HG03520 (cell line): Measurements from ENCODE around the gene RPUSD2.

ENCODE experiments used
- ATAC-seq: cut with Tn5 transposase; IDR thresholded peaks from one replicate; pipeline ENCODE4 v1.9.1; 2021; ENCODE audit warnings: mild to moderate bottlenecking, moderate library complexity; ENCODE audit not compliant: unreplicated experiment

RPUSD2 gene

GRCh38 chr15:40569129-40569953 lies at the start of gene RPUSD2:
RPUSD2 (plus strand) TSS chr15:40569299; CDS start chr15:40569338, 39 bp downstream.
- ATAC-seq: peak; percentile 51

- no peak for ATAC-seq
Measured at GRCh38 chr15:40523611-40524010, 45.5 kb upstream of the RPUSD2 start.

- ATAC-seq: no peak
Measured at GRCh38 chr15:40525855-40526254, 43.2 kb upstream of the RPUSD2 start.

DNA sequence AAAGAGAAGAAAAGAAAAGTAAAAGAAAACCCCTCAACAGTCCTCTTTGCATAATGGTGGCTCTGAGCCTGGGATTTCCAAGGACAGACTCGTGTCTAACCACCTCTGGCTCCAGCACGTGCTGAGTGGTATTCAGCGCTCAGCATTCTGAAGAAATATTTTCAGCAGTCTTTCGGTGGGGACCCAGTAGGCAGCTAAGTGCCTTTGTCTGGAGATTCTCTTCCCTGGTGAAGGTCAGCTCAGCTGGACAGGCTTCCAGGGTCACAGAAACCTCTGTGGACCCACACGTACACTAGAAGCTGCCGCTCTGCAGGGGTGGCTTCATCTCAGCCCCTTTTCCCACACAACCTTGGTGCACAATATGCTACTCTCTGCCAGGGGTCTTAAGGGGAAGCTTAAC lies 40.3 kb upstream of the RPUSD2 start:
- ATAC-seq: no peak

GRCh38 chr15:40533763-40534364 lies 35.2 kb upstream of the RPUSD2 start:
- no peak for ATAC-seq

DNA sequence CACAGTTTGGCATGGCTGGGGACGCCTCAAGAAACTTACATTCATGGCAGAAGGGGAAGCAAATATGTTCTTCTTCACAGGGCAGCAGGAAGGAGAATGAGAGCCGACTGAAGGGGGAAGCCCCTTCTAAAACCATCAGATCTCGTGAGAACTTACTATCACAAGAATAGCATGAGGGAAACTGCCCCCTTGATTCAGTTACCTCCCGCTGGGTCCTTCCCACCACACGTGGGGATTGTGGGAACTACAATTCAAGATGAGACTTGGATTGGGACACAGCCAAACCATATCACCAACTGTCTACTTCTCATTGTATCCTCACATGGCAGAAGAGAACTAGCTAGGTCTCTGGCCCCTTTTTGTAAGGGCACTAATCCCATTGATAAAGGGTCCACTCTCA lies 34.7 kb upstream of the RPUSD2 start:
- no peak for ATAC-seq

- ATAC-seq: no peak
Measured at GRCh38 chr15:40536501-40536900, 32.6 kb upstream of the RPUSD2 start.

- no peak for ATAC-seq
Measured at GRCh38 chr15:40538976-40539375, 30.1 kb upstream of the RPUSD2 start.

- peak; percentile 29 for ATAC-seq
Measured at GRCh38 chr15:40543082-40543481, 26.0 kb upstream of the RPUSD2 start.

GRCh38 chr15:40543631-40544294 lies 25.3 kb upstream of the RPUSD2 start:
- ATAC-seq: peak; percentile 57

DNA sequence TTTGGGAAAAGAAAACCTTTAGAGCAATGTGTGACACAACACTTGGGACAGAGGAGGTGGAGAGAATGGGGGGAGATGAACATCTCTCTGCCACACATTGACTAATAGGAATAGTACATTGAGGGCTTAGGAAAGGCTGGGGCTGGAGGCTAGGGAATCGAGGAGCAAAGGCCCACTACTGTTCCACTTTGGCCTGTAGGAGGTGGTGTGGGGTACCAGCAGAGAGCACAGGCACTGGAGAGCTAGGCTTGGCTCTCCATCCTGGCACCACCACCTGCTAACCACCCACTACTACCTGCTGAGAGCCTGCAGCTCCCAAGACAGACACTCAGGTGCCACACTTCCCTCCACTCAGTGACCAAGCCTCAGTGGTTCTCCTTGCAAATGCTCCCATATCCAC lies 23.6 kb upstream of the RPUSD2 start:
- ATAC-seq: no peak

DNA sequence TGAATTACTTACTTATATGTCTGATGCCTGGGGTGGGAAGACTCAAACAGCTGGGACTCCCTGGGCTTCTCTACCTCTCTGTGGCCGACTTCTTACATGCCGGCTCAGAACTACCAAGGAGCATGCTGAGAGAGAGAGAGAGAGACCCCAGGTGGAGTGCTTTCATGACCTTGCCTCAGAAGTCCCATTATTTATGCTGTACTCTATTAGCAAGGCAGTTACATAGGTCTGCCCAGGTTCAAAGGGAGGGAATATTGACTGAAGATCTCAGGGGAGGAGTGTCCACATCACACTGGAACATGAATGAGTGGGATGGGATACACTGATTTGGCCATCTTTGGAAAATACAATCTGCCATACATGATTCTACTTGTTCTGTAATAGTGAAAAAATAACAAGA lies 20.5 kb upstream of the RPUSD2 start:
- ATAC-seq: no peak

DNA sequence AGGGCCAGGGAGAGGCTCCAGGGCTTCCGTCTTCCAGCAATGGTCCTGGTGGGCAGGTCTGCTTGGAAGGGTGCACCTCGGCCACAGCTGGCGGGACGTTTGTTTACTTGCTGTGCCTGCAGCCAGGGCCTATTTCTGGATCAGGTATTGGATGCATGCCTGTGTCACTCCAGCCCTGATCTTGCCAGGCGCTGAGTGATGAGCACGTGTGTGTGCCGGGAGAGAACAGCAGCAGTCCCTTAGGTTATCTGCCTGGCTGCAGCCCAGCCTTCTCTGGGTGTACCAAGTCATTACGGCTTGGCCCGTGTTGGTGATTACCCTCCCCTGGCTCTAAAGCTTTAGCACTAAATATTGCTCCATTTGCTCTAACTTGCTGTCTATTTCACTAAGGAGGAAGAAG lies 19.2 kb upstream of the RPUSD2 start:
- no peak for ATAC-seq

- peak; percentile 74 for ATAC-seq
Measured at GRCh38 chr15:40550341-40551037, 18.6 kb upstream of the RPUSD2 start.

- ATAC-seq: no peak
Measured at GRCh38 chr15:40554161-40554525, 15.0 kb upstream of the RPUSD2 start.

DNA sequence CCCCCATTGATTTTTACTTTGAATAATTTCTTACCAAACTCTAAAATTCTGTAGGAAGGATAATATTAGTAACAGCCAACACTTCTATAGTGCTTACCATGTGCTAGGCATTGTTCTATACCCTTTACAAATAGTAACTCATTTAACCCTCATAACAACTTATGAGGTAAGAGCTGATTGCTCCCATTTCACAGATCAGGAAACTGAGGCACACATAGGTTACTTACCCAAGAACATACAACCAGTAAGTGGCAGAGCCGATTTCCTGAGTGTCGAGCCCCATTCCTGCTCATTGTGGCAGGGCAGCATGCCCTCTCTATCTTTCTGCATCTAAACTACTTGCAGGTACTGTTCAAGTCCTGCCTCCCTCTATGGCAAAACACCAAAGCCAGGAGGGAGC lies 13.2 kb upstream of the RPUSD2 start:
- no peak for ATAC-seq

DNA sequence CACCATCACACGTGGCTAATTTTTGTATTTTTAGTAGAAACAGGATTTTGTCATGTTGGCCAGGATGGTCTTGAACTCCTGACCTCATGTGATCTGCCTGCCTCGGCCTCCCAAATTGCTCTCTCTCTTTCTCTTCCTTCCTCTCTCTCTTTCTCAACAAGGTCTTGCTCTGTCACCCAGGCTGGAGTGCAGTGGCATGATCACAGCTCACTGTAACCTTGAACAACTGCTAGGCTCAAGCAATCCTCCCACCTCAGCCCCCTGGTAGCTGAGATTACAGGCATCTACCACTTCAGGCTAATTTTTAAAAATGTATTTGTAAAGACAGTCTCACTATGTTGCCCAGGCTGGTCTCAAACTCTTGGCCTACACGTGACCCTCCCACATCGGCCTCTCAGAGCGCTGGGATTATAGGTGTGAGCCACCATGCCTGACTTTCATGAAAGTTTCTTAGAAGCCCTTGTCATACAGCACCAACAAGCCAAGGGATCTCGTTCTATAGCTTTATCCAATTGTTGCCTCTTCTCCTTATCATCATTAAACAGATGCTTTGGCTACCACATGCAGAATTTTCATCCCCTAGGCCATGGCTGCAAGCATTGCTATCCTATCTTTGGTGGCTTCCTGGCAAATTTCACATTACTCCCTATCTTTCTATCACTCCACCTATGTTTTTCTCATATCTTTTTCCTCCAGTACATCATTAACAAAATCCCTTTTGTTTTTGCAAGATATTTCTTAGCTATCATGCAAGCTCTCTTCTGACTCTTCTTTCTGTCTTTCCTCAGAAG lies 10.0 kb upstream of the RPUSD2 start:
- ATAC-seq: no peak

DNA sequence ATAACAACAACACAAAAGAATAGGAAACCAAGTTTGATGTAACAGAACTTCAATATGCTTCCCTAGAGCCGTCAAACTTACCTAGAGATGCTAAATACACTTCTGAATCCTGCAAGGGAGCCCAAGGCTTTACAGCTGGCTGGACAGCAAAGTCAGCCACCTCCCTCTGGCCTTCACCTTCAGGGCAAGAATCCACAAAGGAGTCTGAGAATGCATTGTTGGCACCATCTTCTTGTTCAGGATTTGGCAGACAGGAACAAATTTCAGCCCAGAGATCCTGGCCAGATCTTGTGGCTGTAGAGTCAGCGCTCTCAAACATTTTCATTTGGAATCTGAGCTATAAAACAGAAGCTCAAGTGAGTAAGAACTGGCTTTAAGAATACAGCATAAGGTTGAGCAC lies 6.4 kb upstream of the RPUSD2 start:
- no peak for ATAC-seq

DNA sequence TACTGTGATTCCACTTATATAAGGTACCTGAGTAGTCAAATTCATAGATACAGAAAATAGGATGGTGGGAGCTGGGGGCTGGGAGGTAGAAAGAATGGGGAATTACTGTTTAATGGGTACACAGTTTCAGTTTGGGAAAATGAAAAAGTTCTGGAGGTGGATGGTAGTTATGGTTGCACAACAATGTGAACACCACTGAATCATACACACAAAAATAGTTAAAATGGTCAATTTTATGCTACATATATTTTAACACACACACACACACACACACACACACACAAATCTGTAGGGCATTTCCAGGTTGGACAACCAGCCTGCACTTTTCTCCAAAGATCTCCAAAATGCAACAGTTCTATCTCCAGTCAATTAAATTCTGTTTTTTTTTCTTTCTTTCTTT lies 5.7 kb upstream of the RPUSD2 start:
- no peak for ATAC-seq

DNA sequence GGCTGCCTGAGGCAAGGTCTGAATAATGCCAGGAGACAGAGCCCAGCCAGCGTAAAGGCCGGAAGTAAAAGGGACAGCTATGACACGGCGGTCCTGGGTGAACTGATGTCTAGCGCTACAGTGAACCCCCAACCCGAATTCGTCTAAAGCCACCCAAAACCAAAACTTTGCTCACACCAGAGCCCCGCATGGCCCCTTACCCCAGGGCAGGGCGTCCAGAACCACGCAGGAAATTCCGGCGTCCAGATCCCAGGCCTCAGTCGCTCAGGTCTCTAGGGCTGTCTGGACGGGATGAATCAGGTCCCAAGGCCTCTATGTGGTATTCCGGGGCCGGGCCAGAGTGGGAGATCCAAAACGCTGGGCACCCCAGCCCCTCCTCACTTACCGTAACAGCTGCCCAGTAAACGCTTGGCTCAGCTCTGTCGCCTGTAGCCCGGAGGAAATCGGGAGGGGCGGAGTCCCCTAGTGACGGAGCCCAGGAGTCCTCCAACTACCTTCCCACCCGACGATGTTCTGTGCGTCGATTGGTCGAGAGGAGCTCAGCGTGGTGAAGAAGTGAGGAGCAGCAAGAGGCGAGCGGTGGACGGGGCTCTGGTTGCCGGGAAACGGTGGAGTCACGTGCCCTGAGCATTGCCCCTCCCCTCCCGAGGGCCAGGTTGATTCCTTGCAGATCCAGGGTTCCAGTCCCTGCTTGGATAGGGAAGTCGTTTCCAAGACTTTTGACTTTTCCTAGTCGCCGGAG lies 4.3 kb upstream of the RPUSD2 start, which contains the start of gene CCDC32:
Gene CCDC32 (minus strand): TSS at position 452 of the 742 bp plus-strand sequence. CDS start 2,027 bp downstream, outside the sequence.
- peak; percentile 95 for ATAC-seq
